ENCODE measurements around the gene PRLH. TPM values are rescaled to one million over a fixed set of nuclear protein-coding genes. Genes with fewer than 3 reads are reported as not detected.

PRLH gene
- total RNA-seq, 4 donors from 2014 or later = not detected

GRCh38 chr2:237600205-237600846 is 34.0 kb downstream of the PRLH start:
- Histone ChIP-seq H3K4me3 (peak overlapping the region; percentile 22), H3K9me3 (no peaks in the 10 kb centered on the region), H3K4me1 (peaks cover 20% of the 10 kb centered on the region), H3K27me3 (no peaks in the 10 kb centered on the region), H3K36me3 (no peaks in the 10 kb centered on the region), H3K27ac (peak overlapping the region; percentile 44)
- TF ChIP-seq POLR2AphosphoS5 (IDR thresholded peaks at IDR 0.05) (no peak), EP300 (IDR thresholded peaks at IDR 0.05) (no peak), POLR2A (IDR thresholded peaks at IDR 0.05) (no peak)
- TF ChIP-seq, protein P1, sequence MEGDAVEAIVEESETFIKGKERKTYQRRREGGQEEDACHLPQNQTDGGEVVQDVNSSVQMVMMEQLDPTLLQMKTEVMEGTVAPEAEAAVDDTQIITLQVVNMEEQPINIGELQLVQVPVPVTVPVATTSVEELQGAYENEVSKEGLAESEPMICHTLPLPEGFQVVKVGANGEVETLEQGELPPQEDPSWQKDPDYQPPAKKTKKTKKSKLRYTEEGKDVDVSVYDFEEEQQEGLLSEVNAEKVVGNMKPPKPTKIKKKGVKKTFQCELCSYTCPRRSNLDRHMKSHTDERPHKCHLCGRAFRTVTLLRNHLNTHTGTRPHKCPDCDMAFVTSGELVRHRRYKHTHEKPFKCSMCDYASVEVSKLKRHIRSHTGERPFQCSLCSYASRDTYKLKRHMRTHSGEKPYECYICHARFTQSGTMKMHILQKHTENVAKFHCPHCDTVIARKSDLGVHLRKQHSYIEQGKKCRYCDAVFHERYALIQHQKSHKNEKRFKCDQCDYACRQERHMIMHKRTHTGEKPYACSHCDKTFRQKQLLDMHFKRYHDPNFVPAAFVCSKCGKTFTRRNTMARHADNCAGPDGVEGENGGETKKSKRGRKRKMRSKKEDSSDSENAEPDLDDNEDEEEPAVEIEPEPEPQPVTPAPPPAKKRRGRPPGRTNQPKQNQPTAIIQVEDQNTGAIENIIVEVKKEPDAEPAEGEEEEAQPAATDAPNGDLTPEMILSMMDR (IDR thresholded peaks at IDR 0.05) = no peak
- whole genome bisulfite sequencing = 44% methylated on average over 16 of the region's 16 CpGs
- DNase-seq (ENCODE audit: low spot score in 2 of 2) = no peak

DNA sequence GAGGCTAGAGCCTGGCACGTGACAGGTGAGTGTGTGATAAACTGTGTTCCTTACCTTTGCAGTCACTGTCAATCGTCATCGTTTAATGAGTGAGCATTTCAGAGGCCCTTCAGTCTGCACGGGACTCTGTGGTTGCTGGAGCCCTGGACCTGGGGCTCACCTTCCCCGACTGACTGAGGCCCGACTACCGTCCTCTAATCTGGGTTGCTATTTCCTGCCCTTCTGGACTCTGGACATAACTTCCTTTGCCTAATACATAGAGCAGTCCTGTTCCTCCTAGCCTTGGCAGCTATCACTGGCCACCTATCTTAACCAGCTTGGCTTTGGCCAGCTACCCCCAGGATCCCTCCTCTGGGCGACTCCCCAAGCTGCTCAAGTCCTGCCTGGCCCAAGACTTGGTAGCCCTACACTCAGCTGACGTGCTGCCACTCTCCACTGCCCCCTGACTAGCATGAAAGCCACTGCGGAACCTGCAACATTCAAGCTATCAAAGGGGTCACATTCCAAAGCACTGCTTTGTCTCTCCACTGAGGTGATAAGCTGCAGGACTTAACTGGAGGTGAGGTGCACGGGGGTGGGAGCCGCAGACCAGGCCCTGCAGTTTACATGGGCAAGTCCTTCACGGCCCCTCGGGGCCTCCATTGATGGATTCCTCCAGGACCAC is 35.2 kb downstream of the PRLH start:
- Histone ChIP-seq H3K27ac (no peak overlapping the region), H3K27me3 (no peaks in the 10 kb centered on the region), H3K9me3 (no peaks in the 10 kb centered on the region), H3K36me3 (no peaks in the 10 kb centered on the region), H3K4me3 (no peak overlapping the region), H3K4me1 (peaks cover 17% of the 10 kb centered on the region)
- 92% methylated on average over 14 of the region's 14 CpGs for WGBS
- DNase-seq (ENCODE audit: low spot score in 2 of 2) = no peak
- TF ChIP-seq POLR2A (IDR thresholded peaks at IDR 0.05) = no peak
- TF ChIP-seq POLR2AphosphoS5 (IDR thresholded peaks at IDR 0.05) = no peak
- TF ChIP-seq, protein P1 (IDR thresholded peaks at IDR 0.05) = no peak
- TF ChIP-seq EP300 (IDR thresholded peaks at IDR 0.05) = no peak

DNA sequence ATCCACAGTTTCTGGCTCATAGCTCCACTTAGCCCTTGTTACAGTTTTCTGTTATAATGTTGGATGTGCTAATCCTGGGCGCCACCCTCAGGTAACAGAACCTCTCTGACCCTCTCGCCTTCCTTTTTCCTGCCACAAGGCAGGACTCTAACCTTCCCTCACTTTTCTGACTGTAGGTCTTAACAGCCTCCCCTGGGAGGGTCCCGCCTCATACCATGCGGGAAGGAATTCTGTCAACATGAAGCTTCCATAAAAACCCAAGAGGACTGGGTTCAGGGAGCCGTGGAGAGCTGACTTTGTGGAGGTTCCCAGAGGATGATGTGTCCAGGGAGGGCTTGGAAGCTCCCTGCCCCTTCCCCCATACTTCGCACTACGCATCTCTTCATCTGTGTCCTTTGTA is 36.0 kb downstream of the PRLH start:
- TF ChIP-seq POLR2AphosphoS5 (IDR thresholded peaks at IDR 0.05) = no peak
- TF ChIP-seq, protein P1 (IDR thresholded peaks at IDR 0.05) = no peak
- no peak for TF ChIP-seq POLR2A (IDR thresholded peaks at IDR 0.05)
- TF ChIP-seq EP300 (IDR thresholded peaks at IDR 0.05) = no peak
- Histone ChIP-seq H3K4me3 (no peak overlapping the region), H3K27me3 (no peaks in the 10 kb centered on the region), H3K9me3 (no peaks in the 10 kb centered on the region), H3K36me3 (no peaks in the 10 kb centered on the region), H3K27ac (no peak overlapping the region), H3K4me1 (peaks cover 17% of the 10 kb centered on the region)
- WGBS = 94% methylated on average over 7 of the region's 7 CpGs
- DNase-seq (ENCODE audit: low spot score in 2 of 2) = no peak

DNA sequence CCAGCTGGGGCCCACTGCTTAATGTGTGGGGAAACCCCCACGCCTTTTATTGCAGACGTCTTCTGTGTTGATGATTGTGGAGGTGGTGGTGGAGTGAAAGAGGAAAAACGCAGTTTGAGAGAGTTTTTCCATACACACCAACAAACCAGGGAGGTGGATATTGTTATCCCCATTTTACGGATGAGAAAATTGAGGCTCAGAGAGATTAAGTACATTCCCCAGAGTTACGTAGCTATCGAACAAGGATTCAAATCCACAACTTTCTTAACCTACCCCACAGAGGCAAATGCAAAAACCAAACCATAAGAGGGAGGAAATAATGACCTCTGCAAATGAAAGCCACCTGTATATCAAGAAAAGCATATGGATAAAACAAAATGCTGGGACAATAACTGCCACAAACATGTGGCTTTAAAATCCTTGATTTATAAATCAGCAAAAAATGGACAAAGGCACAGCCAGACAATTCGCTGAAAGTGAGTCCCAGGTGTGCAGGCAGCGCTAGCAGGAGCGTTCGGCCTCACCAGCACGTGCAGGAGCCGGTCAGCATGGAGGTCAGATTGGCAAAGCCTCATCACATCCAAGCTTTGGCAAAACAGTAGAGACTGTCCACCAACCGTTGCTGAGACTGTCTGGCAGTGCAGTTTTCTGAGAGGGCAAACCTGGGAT is 36.8 kb downstream of the PRLH start:
- Histone ChIP-seq H3K4me1 (peaks cover 17% of the 10 kb centered on the region), H3K27ac (no peak overlapping the region), H3K4me3 (no peak overlapping the region)

More for the DNA sequence above, 36.8 kb downstream of the PRLH start:
- WGBS = 74% methylated on average over 13 of the region's 13 CpGs
- DNase-seq (ENCODE audit: low spot score in 2 of 2) = no peak
- H3K36me3 ChIP-seq = no peaks in the 10 kb centered on the region
- H3K9me3 ChIP-seq = no peaks in the 10 kb centered on the region
- no peaks in the 10 kb centered on the region for H3K27me3 ChIP-seq
- no peak for TF ChIP-seq POLR2A (IDR thresholded peaks at IDR 0.05)
- no peak for TF ChIP-seq POLR2AphosphoS5 (IDR thresholded peaks at IDR 0.05)
- TF ChIP-seq, protein P1 (IDR thresholded peaks at IDR 0.05) = no peak
- no peak for TF ChIP-seq EP300 (IDR thresholded peaks at IDR 0.05)
